Gastroesophageal sphincter (tissue), 4 donors: Measurements from ENCODE around the gene LARGE1. TPM values are rescaled to one million over a fixed set of nuclear protein-coding genes. Genes with fewer than 3 reads are reported as not detected.

Source experiments
- ATAC-seq: fragments of 150-250 bp; one replicate; pipeline ENCODE4 v1.9.1; 2016; ENCODE audit warnings: mild to moderate bottlenecking, moderate library complexity
- H3K27ac ChIP-seq, 4 donors: fragments of 200-600 bp; sonication (generic) in 3 of 4; 1 replicate in 3 of 4; 2 replicates in 1 of 4; pipeline ENCODE4 v1.5.1; 2016 to 2019
- H3K27me3 ChIP-seq: fragments of 200-600 bp; sonication (generic); one replicate; pipeline ENCODE4 v1.5.1; 2019
- H3K36me3 ChIP-seq, 2 donors: fragments of 200-600 bp; sonication (generic); one replicate each; pipeline ENCODE4 v1.5.1; 2019; ENCODE audit warnings: control low read depth in 1 of 2
- H3K4me1 ChIP-seq, 3 donors: fragments of 200-600 bp; sonication (generic); 1 replicate in 2 of 3; 2 replicates in 1 of 3; pipeline ENCODE4 v1.5.1; 2016 to 2019; ENCODE audit warnings: control low read depth in 2 of 3
- H3K4me3 ChIP-seq, 2 donors: fragments of 200-600 bp; sonication (generic); one replicate each; pipeline ENCODE4 v1.5.1; 2019; ENCODE audit warnings: mild to moderate bottlenecking in 1 of 2, moderate library complexity in 1 of 2
- H3K9me3 ChIP-seq, 3 donors: fragments of 200-600 bp; sonication (generic); one replicate each; pipeline ENCODE4 v1.5.1; 2017 to 2019; ENCODE audit warnings: control low read depth in 2 of 3
- CTCF ChIP-seq, 4 experiments: fragments of 200-600 bp in 2 of 4; fragments of 450-650 bp in 2 of 4; sonication (generic) in 1 of 4; IDR thresholded peaks; one replicate each; pipeline ENCODE4 v1.5.1; 2017 to 2019; ENCODE audit warnings: antibody characterized with exemption in 4 of 4, mild to moderate bottlenecking in 2 of 4, moderate library complexity in 2 of 4
- EP300 ChIP-seq: sonication (generic); formaldehyde crosslinking; IDR thresholded peaks from one replicate; pipeline ENCODE4 v1.6.1; 2017; ENCODE audit warnings: antibody characterized with exemption, mild to moderate bottlenecking
- POLR2A ChIP-seq, 2 donors: fragments of 450-650 bp; IDR thresholded peaks; one replicate each; pipeline ENCODE4 v1.6.1; 2017; ENCODE audit warnings: antibody characterized with exemption in 2 of 2, mild to moderate bottlenecking in 2 of 2, moderate library complexity in 1 of 2
- POLR2AphosphoS5 ChIP-seq: sonication (generic); formaldehyde crosslinking; IDR thresholded peaks from one replicate; pipeline ENCODE4 v1.6.1; 2017; ENCODE audit warnings: antibody characterized with exemption
- WGBS, 2 donors: methylation state at CpG; one replicate each; pipeline ENCODE4 v1.1.5; 2018; ENCODE audit warnings: low coverage in 1 of 2; 5-methylcytosine and 5-hydroxymethylcytosine counted together
- total RNA-seq, 4 donors: library from RNA; depleted of rRNA; stranded (reverse); fragments of >200 nt; gene quantifications; one replicate each; pipeline ENCODE4 v1.1.0, GENCODE V29; 2016

LARGE1 gene
- total RNA-seq, 4 donors from 2014 or later, result 23.0 to 67.8 (median 48.0) TPM

DNA sequence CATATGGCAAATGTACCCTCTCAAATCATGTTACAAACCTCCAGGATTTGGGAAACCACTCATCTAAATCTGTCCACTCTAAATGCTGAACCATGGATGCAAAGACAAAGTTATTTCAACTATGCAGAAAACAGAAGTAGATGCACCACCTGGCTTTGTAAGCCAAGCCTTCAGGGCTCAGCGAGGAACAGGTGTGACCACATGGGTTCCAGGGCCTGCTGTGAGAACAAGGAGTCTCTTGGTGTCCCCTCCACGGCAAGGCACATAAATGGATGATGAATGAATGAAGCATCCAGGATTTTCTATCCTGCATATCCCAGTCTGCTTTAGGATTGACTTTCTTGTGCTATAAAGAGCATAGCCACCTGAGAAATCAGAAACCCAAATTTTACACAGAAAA lies 284.5 kb downstream of the LARGE1 start:
- ATAC-seq, result no peak
- no peaks in the 10 kb centered on the region for H3K9me3 ChIP-seq
- peaks cover 0 to 11% of the 10 kb centered on the region in 2 donors for H3K36me3 ChIP-seq
- H3K4me1 ChIP-seq, result no peaks in the 10 kb centered on the region
- H3K27me3 ChIP-seq, result no peaks in the 10 kb centered on the region
- TF ChIP-seq POLR2A (IDR thresholded peaks at IDR 0.05) (no peak), CTCF (IDR thresholded peaks at IDR 0.05) (no peak), POLR2AphosphoS5 (no peak), EP300 (no peak)
- H3K4me3 ChIP-seq, result no peak overlapping the region
- 45 to 50% methylated on average over 2 of the region's 2 CpGs for WGBS, 2 donors
- H3K27ac ChIP-seq, result no peak overlapping the region

DNA sequence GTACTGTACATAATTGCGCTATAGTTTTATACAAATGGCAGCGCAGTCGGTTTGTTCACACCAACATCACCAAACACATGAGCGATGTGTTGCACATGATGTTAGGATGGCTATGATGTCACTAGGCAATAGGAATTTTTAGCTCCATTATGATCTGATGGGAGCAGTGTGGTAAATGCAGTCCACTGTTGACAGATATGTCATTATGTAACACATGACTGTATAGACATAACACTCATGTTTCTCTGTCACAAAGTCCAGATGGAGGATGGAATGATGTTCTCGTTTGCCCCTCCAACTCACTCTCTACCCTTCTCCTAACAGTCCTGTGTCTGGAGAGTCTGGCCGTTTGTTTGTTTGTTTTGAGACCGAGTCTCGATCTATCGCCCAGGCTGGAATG lies 288.5 kb downstream of the LARGE1 start:
- TF ChIP-seq POLR2A (IDR thresholded peaks at IDR 0.05) (no peak), EP300 (no peak), POLR2AphosphoS5 (no peak), CTCF (IDR thresholded peaks at IDR 0.05) (no peak)
- 84 to 92% methylated on average over 9 of the region's 9 CpGs for WGBS, 2 donors
- Histone ChIP-seq H3K4me1 (no peaks in the 10 kb centered on the region), H3K27ac (no peak overlapping the region), H3K36me3 (peaks cover 0 to 11% of the 10 kb centered on the region in 2 donors), H3K9me3 (no peaks in the 10 kb centered on the region), H3K4me3 (no peak overlapping the region), H3K27me3 (no peaks in the 10 kb centered on the region)
- ATAC-seq, result no peak

GRCh38 chr22:33625959-33626358 lies 294.3 kb downstream of the LARGE1 start:
- Histone ChIP-seq H3K27ac (no peak overlapping the region), H3K4me1 (no peaks in the 10 kb centered on the region), H3K36me3 (peaks cover 0 to 30% of the 10 kb centered on the region in 2 donors), H3K27me3 (no peaks in the 10 kb centered on the region), H3K9me3 (no peaks in the 10 kb centered on the region), H3K4me3 (no peak overlapping the region)
- WGBS, 2 donors, result 86 to 98% methylated on average over 6 to 8 of the region's 8 CpGs
- no peak for TF ChIP-seq EP300
- TF ChIP-seq CTCF (IDR thresholded peaks at IDR 0.05), result no peak
- no peak for TF ChIP-seq POLR2A (IDR thresholded peaks at IDR 0.05)
- no peak for TF ChIP-seq POLR2AphosphoS5
- ATAC-seq, result no peak

DNA sequence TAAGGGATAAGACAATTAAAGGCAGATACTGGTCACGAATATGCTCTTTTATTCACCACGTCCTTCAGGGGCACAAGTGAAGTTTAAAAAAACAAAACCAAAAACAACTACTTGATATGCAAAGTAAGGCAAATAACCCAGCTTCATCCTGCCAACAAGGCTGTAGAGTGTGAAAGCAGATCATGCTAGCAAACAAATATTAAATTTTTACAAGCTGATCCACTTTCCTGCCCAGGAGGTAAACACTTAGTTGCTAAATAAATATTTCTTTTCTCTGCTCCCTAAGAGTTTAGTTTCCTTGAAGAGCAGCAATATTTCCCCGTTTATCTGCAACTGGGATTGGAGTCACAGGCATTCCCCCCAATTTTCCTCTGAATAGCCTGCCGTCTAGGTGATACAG lies 300.2 kb downstream of the LARGE1 start:
- 96% methylated on average over 4 of the region's 4 CpGs for WGBS, 2 donors
- no peak for ATAC-seq
- TF ChIP-seq POLR2AphosphoS5 (no peak), EP300 (no peak), POLR2A (IDR thresholded peaks at IDR 0.05) (no peak), CTCF (IDR thresholded peaks at IDR 0.05) (no peak)
- no peak overlapping the region for H3K4me3 ChIP-seq
- H3K27me3 ChIP-seq, result no peaks in the 10 kb centered on the region
- peaks cover 0 to 19% of the 10 kb centered on the region in 2 donors for H3K36me3 ChIP-seq
- no peak overlapping the region for H3K27ac ChIP-seq
- H3K9me3 ChIP-seq, result no peaks in the 10 kb centered on the region
- H3K4me1 ChIP-seq, result no peaks in the 10 kb centered on the region

DNA sequence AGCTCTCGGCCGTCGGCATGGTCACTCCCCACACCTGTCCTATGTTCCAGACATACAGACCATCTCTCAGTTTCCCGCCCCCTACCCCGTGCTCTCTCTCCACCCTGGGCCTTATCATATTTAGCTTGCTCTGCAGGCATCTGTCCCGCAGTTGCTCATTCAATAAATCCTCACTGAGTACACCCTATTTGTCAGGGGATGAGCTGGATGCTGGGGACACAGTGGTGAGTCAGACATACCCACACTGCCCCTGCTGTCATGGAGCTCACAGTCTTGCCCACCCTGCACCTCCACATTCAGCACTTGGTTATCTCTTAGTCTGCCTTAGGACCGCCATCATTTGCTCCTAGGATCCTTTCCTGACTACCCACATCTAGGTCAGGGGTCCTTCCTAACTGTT lies 313.8 kb downstream of the LARGE1 start:
- no peak for ATAC-seq
- 95 to 96% methylated on average over 7 of the region's 7 CpGs for WGBS, 2 donors

More for the DNA sequence above, 313.8 kb downstream of the LARGE1 start:
- no peak overlapping the region for H3K4me3 ChIP-seq
- TF ChIP-seq CTCF (IDR thresholded peaks at IDR 0.05) (no peak), EP300 (no peak), POLR2A (IDR thresholded peaks at IDR 0.05) (no peak), POLR2AphosphoS5 (no peak)
- no peak overlapping the region for H3K27ac ChIP-seq
- H3K27me3 ChIP-seq, result no peaks in the 10 kb centered on the region
- H3K4me1 ChIP-seq, result no peaks in the 10 kb centered on the region
- H3K36me3 ChIP-seq, result peaks cover 0 to 42% of the 10 kb centered on the region in 2 donors
- no peaks in the 10 kb centered on the region for H3K9me3 ChIP-seq
